Measurements from ENCODE around the gene OGT. TPM values are rescaled to one million over a fixed set of nuclear protein-coding genes. Genes with fewer than 3 reads are reported as not detected.
A peak's percentile ranks its signal among the peaks of the same experiment; 100 is the strongest.
"Not testable (repeated sequence)": the region's sequence is repeated elsewhere in the genome, so short reads cannot be mapped to it uniquely, and the experiment has no call there.

Gene OGT
- total RNA-seq, 2 experiments from 2014 or later = 307 to 323 TPM

GRCh38 chrX:71571390-71571789 is 38.5 kb downstream of the OGT start:
- CTCF ChIA-PET; H3K27me3 Mint-ChIP-seq (ENCODE audit: low read depth); H3K27ac Mint-ChIP-seq; H3K9me3 Mint-ChIP-seq; H3K4me3 Mint-ChIP-seq; DNase-seq; H3K4me1 Mint-ChIP-seq (ENCODE audit: low read depth): not testable (repeated sequence)
- intact Hi-C loops (cut with micrococcal nuclease) = loop anchor here (5.0 kb wide), 1 partner anchor 81 kb away; no protein-coding TSS in a partner anchor
- H3K36me3 Mint-ChIP-seq (ENCODE audit: low read depth) = peaks cover 26% of the 10 kb centered on the region

GRCh38 chrX:71573590-71573989 is 40.7 kb downstream of the OGT start:
- DNase-seq = no peak
- H3K9me3 Mint-ChIP-seq = no peaks in the 10 kb centered on the region
- CTCF ChIA-PET = interaction anchor here (1.2 kb wide), 1 partner anchor 9 kb away, joined by 4 read pairs; no protein-coding TSS in a partner anchor
- H3K36me3 Mint-ChIP-seq (ENCODE audit: low read depth) = peaks cover 26% of the 10 kb centered on the region
- no peak overlapping the region for H3K4me3 Mint-ChIP-seq
- no peaks in the 10 kb centered on the region for H3K4me1 Mint-ChIP-seq (ENCODE audit: low read depth)
- intact Hi-C loops (cut with micrococcal nuclease) = loop anchor here (5.0 kb wide), 1 partner anchor 79 kb away; no protein-coding TSS in a partner anchor
- H3K27me3 Mint-ChIP-seq (ENCODE audit: low read depth) = no peaks in the 10 kb centered on the region
- H3K27ac Mint-ChIP-seq = peak overlapping the region; percentile 31

GRCh38 chrX:71577682-71578081 is 44.8 kb downstream of the OGT start:
- DNase-seq = no peak
- Mint-ChIP-seq H3K9me3 (no peaks in the 10 kb centered on the region), H3K4me3 (no peak overlapping the region), H3K36me3 (ENCODE audit: low read depth) (peaks cover 28% of the 10 kb centered on the region), H3K4me1 (ENCODE audit: low read depth) (peaks cover 4% of the 10 kb centered on the region), H3K27ac (no peak overlapping the region), H3K27me3 (ENCODE audit: low read depth) (no peaks in the 10 kb centered on the region)
- CTCF ChIA-PET = no interaction called here
- intact Hi-C loops (cut with micrococcal nuclease) = no loop called here

GRCh38 chrX:71578253-71579135 is 45.6 kb downstream of the OGT start, which contains the start of gene GCNA:
TSS of gene GCNA (plus strand) at chrX:71578437. CDS start at chrX:71580822, 2,385 bp downstream.
- CTCF ChIA-PET = no interaction called here
- Mint-ChIP-seq H3K27ac (no peak within 1 kb of the TSS), H3K9me3 (no peaks in the 10 kb centered on the region), H3K36me3 (ENCODE audit: low read depth) (peaks cover 26% of the 10 kb centered on the region), H3K4me1 (ENCODE audit: low read depth) (peaks cover 5% of the 10 kb centered on the region), H3K4me3 (no peak within 1 kb of the TSS), H3K27me3 (ENCODE audit: low read depth) (no peaks in the 10 kb centered on the region)
- DNase-seq = no peak
- intact Hi-C loops (cut with micrococcal nuclease) = no loop called here

- Mint-ChIP-seq H3K9me3 (no peaks in the 10 kb centered on the region), H3K27ac (no peak overlapping the region), H3K36me3 (ENCODE audit: low read depth) (peaks cover 20% of the 10 kb centered on the region), H3K4me1 (ENCODE audit: low read depth) (peaks cover 5% of the 10 kb centered on the region), H3K4me3 (no peak overlapping the region), H3K27me3 (ENCODE audit: low read depth) (no peaks in the 10 kb centered on the region)
- no peak for DNase-seq
- intact Hi-C loops (cut with micrococcal nuclease) = no loop called here
- CTCF ChIA-PET = no interaction called here
Measured at GRCh38 chrX:71579136-71579989, 46.5 kb downstream of the OGT start.

GRCh38 chrX:71579990-71580380 is 47.1 kb downstream of the OGT start:
- Mint-ChIP-seq H3K27ac (no peak overlapping the region), H3K9me3 (no peaks in the 10 kb centered on the region), H3K4me1 (ENCODE audit: low read depth) (peaks cover 5% of the 10 kb centered on the region), H3K27me3 (ENCODE audit: low read depth) (no peaks in the 10 kb centered on the region), H3K4me3 (no peak overlapping the region), H3K36me3 (ENCODE audit: low read depth) (peaks cover 18% of the 10 kb centered on the region)
- CTCF ChIA-PET = no interaction called here
- intact Hi-C loops (cut with micrococcal nuclease) = no loop called here
- no peak for DNase-seq

GRCh38 chrX:71581210-71581609 is 48.3 kb downstream of the OGT start:
- CTCF ChIA-PET = no interaction called here
- Mint-ChIP-seq H3K27ac (peak overlapping the region; percentile 68), H3K27me3 (ENCODE audit: low read depth) (no peaks in the 10 kb centered on the region)

GRCh38 chrX:71586929-71587328 is 54.0 kb downstream of the OGT start:
- Mint-ChIP-seq H3K27me3 (ENCODE audit: low read depth) (no peaks in the 10 kb centered on the region), H3K4me3 (no peak overlapping the region), H3K27ac (peak overlapping the region; percentile 50), H3K9me3 (no peaks in the 10 kb centered on the region), H3K36me3 (ENCODE audit: low read depth) (peaks cover 5% of the 10 kb centered on the region), H3K4me1 (ENCODE audit: low read depth) (peaks cover 5% of the 10 kb centered on the region)
- DNase-seq = no peak
- intact Hi-C loops (cut with micrococcal nuclease) = no loop called here
- CTCF ChIA-PET = interaction anchor here (0.6 kb wide), 1 partner anchor 843 kb away, joined by 3 read pairs; no protein-coding TSS in a partner anchor

More at GRCh38 chrX:71581210-71581609, 48.3 kb downstream of the OGT start:
- no peak for DNase-seq
- Mint-ChIP-seq H3K9me3 (no peaks in the 10 kb centered on the region), H3K4me3 (no peak overlapping the region), H3K36me3 (ENCODE audit: low read depth) (peaks cover 18% of the 10 kb centered on the region), H3K4me1 (ENCODE audit: low read depth) (peaks cover 5% of the 10 kb centered on the region)
- intact Hi-C loops (cut with micrococcal nuclease) = no loop called here

GRCh38 chrX:71593210-71593609 is 60.3 kb downstream of the OGT start:
- peaks cover 13% of the 10 kb centered on the region for H3K36me3 Mint-ChIP-seq (ENCODE audit: low read depth)
- H3K27me3 Mint-ChIP-seq (ENCODE audit: low read depth) = not testable (repeated sequence)

GRCh38 chrX:71599965-71600364 is 67.1 kb downstream of the OGT start:
- Mint-ChIP-seq H3K4me3 (no peak overlapping the region), H3K27ac (no peak overlapping the region), H3K4me1 (ENCODE audit: low read depth) (peaks cover 17% of the 10 kb centered on the region), H3K36me3 (ENCODE audit: low read depth) (peaks cover 49% of the 10 kb centered on the region), H3K27me3 (ENCODE audit: low read depth) (no peaks in the 10 kb centered on the region), H3K9me3 (peaks cover 4% of the 10 kb centered on the region)
- CTCF ChIA-PET = interaction anchor here (1.3 kb wide), 1 partner anchor 52 kb away, joined by 4 read pairs; no protein-coding TSS in a partner anchor
- DNase-seq = no peak
- intact Hi-C loops (cut with micrococcal nuclease) = no loop called here

More at GRCh38 chrX:71593210-71593609, 60.3 kb downstream of the OGT start:
- CTCF ChIA-PET; intact Hi-C loops (cut with micrococcal nuclease); H3K4me1 Mint-ChIP-seq (ENCODE audit: low read depth); H3K4me3 Mint-ChIP-seq; H3K9me3 Mint-ChIP-seq; DNase-seq; H3K27ac Mint-ChIP-seq: not testable (repeated sequence)

- DNase-seq = no peak
- Mint-ChIP-seq H3K27me3 (ENCODE audit: low read depth) (no peaks in the 10 kb centered on the region), H3K36me3 (ENCODE audit: low read depth) (peaks cover 55% of the 10 kb centered on the region), H3K4me1 (ENCODE audit: low read depth) (peaks cover 42% of the 10 kb centered on the region), H3K27ac (peak overlapping the region; percentile 72), H3K4me3 (no peak overlapping the region), H3K9me3 (peaks cover 4% of the 10 kb centered on the region)
- CTCF ChIA-PET = interaction anchor here (0.8 kb wide), 1 partner anchor 19 kb away, joined by 3 read pairs; no protein-coding TSS in a partner anchor
- intact Hi-C loops (cut with micrococcal nuclease) = no loop called here
Measured at GRCh38 chrX:71603618-71604017, 70.7 kb downstream of the OGT start.

- intact Hi-C loops (cut with micrococcal nuclease) = no loop called here
- H3K4me1 Mint-ChIP-seq (ENCODE audit: low read depth) = peaks cover 47% of the 10 kb centered on the region
- H3K4me3 Mint-ChIP-seq = no peak overlapping the region
- H3K9me3 Mint-ChIP-seq = peaks cover 4% of the 10 kb centered on the region
- no peak overlapping the region for H3K27ac Mint-ChIP-seq
- no peak for DNase-seq
- CTCF ChIA-PET = interaction anchor here (0.8 kb wide), 1 partner anchor 19 kb away, joined by 3 read pairs; no protein-coding TSS in a partner anchor
- H3K27me3 Mint-ChIP-seq (ENCODE audit: low read depth) = no peaks in the 10 kb centered on the region
- peaks cover 58% of the 10 kb centered on the region for H3K36me3 Mint-ChIP-seq (ENCODE audit: low read depth)
Measured at GRCh38 chrX:71604141-71604540, 71.2 kb downstream of the OGT start.
